ENCODE data around the gene EPRS1.

The EPRS1 gene

GRCh38 chr1:220043646-220044045 is 2.7 kb downstream of the EPRS1 start:
- H3K9ac ChIP-seq (ENCODE audit: low read depth, low read length, poor library complexity, severe bottlenecking) = peak overlapping the region; percentile 37
- no peaks in the 10 kb centered on the region for H3K9me3 ChIP-seq (ENCODE audit: insufficient read depth, low read depth, low read length)
- peaks cover 66% of the 10 kb centered on the region for H3K79me2 ChIP-seq (ENCODE audit: insufficient read depth, low read length)
- H3K4me2 ChIP-seq (ENCODE audit: low read depth, low read length, poor library complexity, severe bottlenecking) = peak overlapping the region; percentile 81
- peak overlapping the region; percentile 88 for H3K4me3 ChIP-seq (ENCODE audit: low read length, poor library complexity, severe bottlenecking)
- H3K9me2 ChIP-seq (replicated peaks; ENCODE audit: low read depth, low read length) = no peaks in the 10 kb centered on the region
- TF ChIP-seq CTCF (conservative IDR thresholded peaks at IDR 0.05; ENCODE audit: low read length) (no peak), EZH2phosphoT487 (IDR thresholded peaks at IDR 0.05; ENCODE audit: borderline replicate concordance) (no peak)
- no peaks in the 10 kb centered on the region for H3K27me3 ChIP-seq (ENCODE audit: insufficient read depth, low read length, poor library complexity, severe bottlenecking)
- peaks cover 29% of the 10 kb centered on the region for H3K4me1 ChIP-seq (ENCODE audit: insufficient read depth, low read length, poor library complexity, severe bottlenecking)
- H3F3A ChIP-seq (ENCODE audit: low read depth) = no peaks in the 10 kb centered on the region
- H4K20me1 ChIP-seq (ENCODE audit: insufficient read depth, low read length, poor library complexity, severe bottlenecking) = peaks cover 12% of the 10 kb centered on the region
- H3K36me3 ChIP-seq (ENCODE audit: insufficient read depth, low read length) = peaks cover 6% of the 10 kb centered on the region; the same call in 1 of the 2 replicates
- no peak overlapping the region for H2AFZ ChIP-seq (ENCODE audit: low read length)

- H4K20me1 ChIP-seq (ENCODE audit: insufficient read depth, low read length, poor library complexity, severe bottlenecking) = peaks cover 18% of the 10 kb centered on the region
- TF ChIP-seq CTCF (conservative IDR thresholded peaks at IDR 0.05; ENCODE audit: low read length) (no peak), EZH2phosphoT487 (IDR thresholded peaks at IDR 0.05; ENCODE audit: borderline replicate concordance) (no peak)
- H3K4me2 ChIP-seq (ENCODE audit: low read depth, low read length, poor library complexity, severe bottlenecking) = no peak overlapping the region
- no peak overlapping the region for H3K4me3 ChIP-seq (ENCODE audit: low read length, poor library complexity, severe bottlenecking)
- H2AFZ ChIP-seq (ENCODE audit: low read length) = no peak overlapping the region
- H3K4me1 ChIP-seq (ENCODE audit: insufficient read depth, low read length, poor library complexity, severe bottlenecking) = peaks cover 24% of the 10 kb centered on the region
- no peaks in the 10 kb centered on the region for H3K9me3 ChIP-seq (ENCODE audit: insufficient read depth, low read depth, low read length)
- no peaks in the 10 kb centered on the region for H3K27me3 ChIP-seq (ENCODE audit: insufficient read depth, low read length, poor library complexity, severe bottlenecking)
- no peak overlapping the region for H3K9ac ChIP-seq (ENCODE audit: low read depth, low read length, poor library complexity, severe bottlenecking)
- H3K36me3 ChIP-seq (ENCODE audit: insufficient read depth, low read length) = peaks cover 9% of the 10 kb centered on the region; the same call in 1 of the 2 replicates
- H3K9me2 ChIP-seq (replicated peaks; ENCODE audit: low read depth, low read length) = no peaks in the 10 kb centered on the region
- peaks cover 78% of the 10 kb centered on the region for H3K79me2 ChIP-seq (ENCODE audit: insufficient read depth, low read length)
- H3F3A ChIP-seq (ENCODE audit: low read depth) = no peaks in the 10 kb centered on the region
These were observed 6.2 kb downstream of the EPRS1 start for GRCh38 chr1:220040028-220040596.

GRCh38 chr1:220038640-220039039 is 7.7 kb downstream of the EPRS1 start:
- H3K4me1 ChIP-seq (ENCODE audit: insufficient read depth, low read length, poor library complexity, severe bottlenecking) = peaks cover 10% of the 10 kb centered on the region
- H3K9ac ChIP-seq (ENCODE audit: low read depth, low read length, poor library complexity, severe bottlenecking) = peak overlapping the region; percentile 30
- H3K27me3 ChIP-seq (ENCODE audit: insufficient read depth, low read length, poor library complexity, severe bottlenecking) = no peaks in the 10 kb centered on the region
- peaks cover 21% of the 10 kb centered on the region; the same call in 1 of the 2 replicates for H3K36me3 ChIP-seq (ENCODE audit: insufficient read depth, low read length)
- H3F3A ChIP-seq (ENCODE audit: low read depth) = no peaks in the 10 kb centered on the region
- no peak overlapping the region for H2AFZ ChIP-seq (ENCODE audit: low read length)
- no peak overlapping the region for H3K4me3 ChIP-seq (ENCODE audit: low read length, poor library complexity, severe bottlenecking)
- TF ChIP-seq CTCF (conservative IDR thresholded peaks at IDR 0.05; ENCODE audit: low read length) (no peak), EZH2phosphoT487 (IDR thresholded peaks at IDR 0.05; ENCODE audit: borderline replicate concordance) (no peak)
- no peaks in the 10 kb centered on the region for H3K9me2 ChIP-seq (replicated peaks; ENCODE audit: low read depth, low read length)
- H3K79me2 ChIP-seq (ENCODE audit: insufficient read depth, low read length) = peaks cover 70% of the 10 kb centered on the region
- peak overlapping the region; percentile 30 for H3K4me2 ChIP-seq (ENCODE audit: low read depth, low read length, poor library complexity, severe bottlenecking)
- H3K9me3 ChIP-seq (ENCODE audit: insufficient read depth, low read depth, low read length) = no peaks in the 10 kb centered on the region
- H4K20me1 ChIP-seq (ENCODE audit: insufficient read depth, low read length, poor library complexity, severe bottlenecking) = peaks cover 7% of the 10 kb centered on the region

Measured in Loucy (cell line).